Astrocyte of the spinal cord (primary cell): ENCODE results near the gene ADNP2.
A peak's percentile ranks its signal among the peaks of the same experiment; 100 is the strongest.

Experiments used
- DNase-seq: peaks from one replicate; pipeline ENCODE4 v3.0.0; 2011; ENCODE audit warnings: low read depth, low spot score
- H3K4me3 ChIP-seq: 2 replicates; pipeline ENCODE4 v1.5.1; 2011; ENCODE audit warnings: low read depth, mild to moderate bottlenecking, low read length, moderate library complexity
- in situ Hi-C: cut with HindIII; loops from 2 replicates; pipeline ENCODE4 v1.10.0; 2017; ENCODE audit warnings: low sequenced_read_pairs
- TF ChIP-seq, protein P1 (sequence below): IDR thresholded peaks from 2 replicates; pipeline ENCODE4 v1.5.1; 2012; ENCODE audit warnings: low read depth, mild to moderate bottlenecking, low read length, inconsistent platforms

ADNP2 gene

GRCh38 chr18:80147418-80148325 is 38.6 kb downstream of the ADNP2 start:
- TF ChIP-seq, protein P1, sequence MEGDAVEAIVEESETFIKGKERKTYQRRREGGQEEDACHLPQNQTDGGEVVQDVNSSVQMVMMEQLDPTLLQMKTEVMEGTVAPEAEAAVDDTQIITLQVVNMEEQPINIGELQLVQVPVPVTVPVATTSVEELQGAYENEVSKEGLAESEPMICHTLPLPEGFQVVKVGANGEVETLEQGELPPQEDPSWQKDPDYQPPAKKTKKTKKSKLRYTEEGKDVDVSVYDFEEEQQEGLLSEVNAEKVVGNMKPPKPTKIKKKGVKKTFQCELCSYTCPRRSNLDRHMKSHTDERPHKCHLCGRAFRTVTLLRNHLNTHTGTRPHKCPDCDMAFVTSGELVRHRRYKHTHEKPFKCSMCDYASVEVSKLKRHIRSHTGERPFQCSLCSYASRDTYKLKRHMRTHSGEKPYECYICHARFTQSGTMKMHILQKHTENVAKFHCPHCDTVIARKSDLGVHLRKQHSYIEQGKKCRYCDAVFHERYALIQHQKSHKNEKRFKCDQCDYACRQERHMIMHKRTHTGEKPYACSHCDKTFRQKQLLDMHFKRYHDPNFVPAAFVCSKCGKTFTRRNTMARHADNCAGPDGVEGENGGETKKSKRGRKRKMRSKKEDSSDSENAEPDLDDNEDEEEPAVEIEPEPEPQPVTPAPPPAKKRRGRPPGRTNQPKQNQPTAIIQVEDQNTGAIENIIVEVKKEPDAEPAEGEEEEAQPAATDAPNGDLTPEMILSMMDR, result no peak
- in situ Hi-C loops, result no loop called here

GRCh38 chr18:80148326-80149199 is 39.5 kb downstream of the ADNP2 start:
- TF ChIP-seq, protein P1, result no peak
- peak overlapping the region; percentile 62 for H3K4me3 ChIP-seq
- in situ Hi-C loops, result no loop called here
- no peak for DNase-seq

More at GRCh38 chr18:80147418-80148325, 38.6 kb downstream of the ADNP2 start:
- DNase-seq, result peak; percentile 73
- H3K4me3 ChIP-seq, result peak overlapping the region; percentile 62

DNA sequence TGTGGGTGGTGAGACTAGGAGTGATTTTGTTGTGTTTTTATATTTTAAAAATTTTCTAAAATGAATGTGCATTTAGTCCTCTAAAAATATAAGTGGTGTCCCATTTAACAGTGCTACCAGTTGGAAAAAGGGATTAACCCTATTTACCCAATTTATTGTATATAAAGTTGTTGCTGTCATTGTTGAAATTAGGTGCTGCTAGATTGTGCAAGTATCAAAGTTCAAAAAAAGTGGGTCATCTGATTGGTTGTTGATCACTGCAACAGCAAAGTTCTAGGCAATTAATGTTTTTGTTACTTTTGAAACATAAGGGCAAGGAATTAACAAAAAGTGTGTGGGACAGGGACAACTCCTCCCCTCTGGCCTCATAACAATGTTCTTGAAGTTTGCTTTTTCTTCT is 40.6 kb downstream of the ADNP2 start:
- no peak for DNase-seq
- H3K4me3 ChIP-seq, result no peak overlapping the region
- in situ Hi-C loops, result no loop called here
- TF ChIP-seq, protein P1, result no peak

DNA sequence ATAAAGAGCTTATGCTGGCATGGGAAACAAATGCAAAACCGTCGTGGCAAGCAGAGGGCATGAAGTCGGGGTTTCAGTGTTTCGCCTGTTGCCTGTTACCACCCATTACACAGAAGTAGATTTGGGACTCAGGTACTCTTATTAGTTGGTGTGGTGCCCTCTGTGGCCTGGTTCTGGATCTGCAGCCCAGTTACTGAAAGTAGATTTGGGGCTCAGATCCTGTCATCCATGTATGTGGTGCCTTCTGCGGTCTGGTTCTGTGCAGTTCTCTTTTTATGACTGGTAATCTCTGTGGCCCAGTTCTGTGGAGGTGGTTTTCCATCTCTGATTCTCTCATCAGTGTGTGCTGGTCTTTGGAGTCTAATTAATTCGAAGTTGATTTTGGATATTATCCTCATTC is 45.2 kb downstream of the ADNP2 start:
- no peak overlapping the region for H3K4me3 ChIP-seq
- in situ Hi-C loops, result no loop called here
- no peak for DNase-seq
- TF ChIP-seq, protein P1, result peak; percentile 51

- TF ChIP-seq, protein P1, result peak; percentile 98
- H3K4me3 ChIP-seq, result no peak overlapping the region
- peak; percentile 76 for DNase-seq
- in situ Hi-C loops, result no loop called here
These were observed 48.8 kb downstream of the ADNP2 start for GRCh38 chr18:80157708-80158343.

- TF ChIP-seq, protein P1, result no peak
- no peak for DNase-seq
- in situ Hi-C loops, result no loop called here
- H3K4me3 ChIP-seq, result no peak overlapping the region
These were observed 49.3 kb downstream of the ADNP2 start for GRCh38 chr18:80158365-80158764.
